Karpas-422 (cell line): ENCODE data around the gene SLC4A9. TPM values are rescaled to one million over a fixed set of nuclear protein-coding genes. Genes with fewer than 3 reads are reported as not detected.

Experiments used
- DNase-seq: peaks from one replicate; pipeline ENCODE4 v3.0.0-alpha.2; 2015
- H2AFZ ChIP-seq: fragments of 200-600 bp; sonication (generic); 2 replicates; pipeline ENCODE4 v1.6.1; 2014; ENCODE audit warnings: antibody characterized with exemption, low read length, mixed read lengths
- H3K27ac ChIP-seq: fragments of 200-600 bp; sonication (generic); 2 replicates; pipeline ENCODE4 v1.5.1; 2014; ENCODE audit warnings: mild to moderate bottlenecking, low read length, moderate library complexity
- H3K27me3 ChIP-seq: fragments of 200-600 bp; sonication (generic); 2 replicates; pipeline ENCODE4 v1.6.1; 2014; ENCODE audit warnings: low read length, mixed read lengths
- H3K36me3 ChIP-seq: fragments of 200-600 bp; sonication (generic); 2 replicates; pipeline ENCODE4 v1.6.1; 2014; ENCODE audit warnings: low read length, mixed read lengths; ENCODE audit not compliant: insufficient read depth
- H3K4me1 ChIP-seq: fragments of 200-600 bp; sonication (generic); 2 replicates; pipeline ENCODE4 v1.6.1; 2014; ENCODE audit warnings: mild to moderate bottlenecking, low read length, mixed read lengths
- H3K4me2 ChIP-seq: fragments of 200-600 bp; sonication (generic); 2 replicates; pipeline ENCODE4 v1.6.1; 2014; ENCODE audit warnings: low read length, low read depth, mild to moderate bottlenecking; ENCODE audit not compliant: poor library complexity, severe bottlenecking
- H3K4me3 ChIP-seq: fragments of 200-600 bp; sonication (generic); 2 replicates; pipeline ENCODE4 v1.5.1; 2014; ENCODE audit warnings: mild to moderate bottlenecking, antibody characterized with exemption, low read length, mixed read lengths
- H3K79me2 ChIP-seq: fragments of 200-600 bp; sonication (generic); 2 replicates; pipeline ENCODE4 v1.6.1; 2014; ENCODE audit warnings: mild to moderate bottlenecking, low read length, mixed read lengths
- H3K9ac ChIP-seq: fragments of 200-600 bp; sonication (generic); 2 replicates; pipeline ENCODE4 v1.6.0; 2014; ENCODE audit warnings: low read length
- H3K9me2 ChIP-seq: fragments of 200-600 bp; sonication (generic), shearing (Covaris generic); replicated peaks from 2 replicates; pipeline ENCODE4 v1.6.0; 2014; ENCODE audit warnings: mild to moderate bottlenecking, low read length, moderate library complexity; ENCODE audit not compliant: insufficient read depth
- H3K9me3 ChIP-seq: fragments of 300-700, 200-600 bp; sonication (generic); 2 replicates; pipeline ENCODE4 v1.6.1; 2014; ENCODE audit warnings: low read length, mixed read lengths
- H4K20me1 ChIP-seq: fragments of 200-600 bp; sonication (generic); 2 replicates; pipeline ENCODE4 v1.6.1; 2014; ENCODE audit warnings: mild to moderate bottlenecking, antibody characterized with exemption, low read length, low read depth; ENCODE audit not compliant: insufficient read depth
- total RNA-seq: library from RNA; depleted of rRNA; stranded (reverse); fragments of >200 nt; shearing (Covaris generic); gene quantifications from 2 replicates; pipeline ENCODE4 v1.2.3, GENCODE V29; 2014; ENCODE audit warnings: low replicate concordance

SLC4A9 gene
- total RNA-seq, 1 experiment from 2014 or later = not detected

DNA sequence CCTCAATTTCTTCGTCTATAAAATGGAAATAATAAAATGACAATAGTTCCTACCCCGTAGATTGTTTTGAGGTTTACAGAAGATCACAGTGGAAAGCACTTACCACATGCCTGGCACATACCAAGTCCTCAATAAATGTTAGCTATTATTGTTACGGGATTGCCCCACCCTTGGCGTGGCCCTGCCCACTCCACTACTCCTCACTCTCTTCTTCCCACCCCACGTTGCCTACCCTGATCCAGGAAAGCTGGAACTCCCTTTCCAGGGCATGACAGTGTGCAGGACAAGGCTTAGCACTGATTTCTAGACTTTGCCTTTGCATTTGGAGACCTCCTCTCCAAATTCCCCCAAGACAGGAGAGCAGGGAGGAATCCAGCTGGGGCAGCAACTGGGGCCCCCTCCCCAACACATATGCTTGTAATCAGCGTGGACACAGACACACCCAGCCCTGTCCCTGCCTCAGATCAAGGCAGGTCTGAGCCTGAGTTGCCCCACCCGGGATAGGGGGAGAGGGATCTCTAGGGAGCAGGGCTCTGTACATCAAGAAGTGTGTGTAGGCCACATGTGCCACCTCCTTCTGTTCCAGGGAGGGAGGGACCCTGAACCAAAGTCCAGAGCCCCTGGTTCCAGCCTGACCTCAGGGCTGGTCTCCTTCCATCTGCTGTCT lies 6.7 kb downstream of the SLC4A9 start:
- no peak overlapping the region for H3K4me2 ChIP-seq

DNA sequence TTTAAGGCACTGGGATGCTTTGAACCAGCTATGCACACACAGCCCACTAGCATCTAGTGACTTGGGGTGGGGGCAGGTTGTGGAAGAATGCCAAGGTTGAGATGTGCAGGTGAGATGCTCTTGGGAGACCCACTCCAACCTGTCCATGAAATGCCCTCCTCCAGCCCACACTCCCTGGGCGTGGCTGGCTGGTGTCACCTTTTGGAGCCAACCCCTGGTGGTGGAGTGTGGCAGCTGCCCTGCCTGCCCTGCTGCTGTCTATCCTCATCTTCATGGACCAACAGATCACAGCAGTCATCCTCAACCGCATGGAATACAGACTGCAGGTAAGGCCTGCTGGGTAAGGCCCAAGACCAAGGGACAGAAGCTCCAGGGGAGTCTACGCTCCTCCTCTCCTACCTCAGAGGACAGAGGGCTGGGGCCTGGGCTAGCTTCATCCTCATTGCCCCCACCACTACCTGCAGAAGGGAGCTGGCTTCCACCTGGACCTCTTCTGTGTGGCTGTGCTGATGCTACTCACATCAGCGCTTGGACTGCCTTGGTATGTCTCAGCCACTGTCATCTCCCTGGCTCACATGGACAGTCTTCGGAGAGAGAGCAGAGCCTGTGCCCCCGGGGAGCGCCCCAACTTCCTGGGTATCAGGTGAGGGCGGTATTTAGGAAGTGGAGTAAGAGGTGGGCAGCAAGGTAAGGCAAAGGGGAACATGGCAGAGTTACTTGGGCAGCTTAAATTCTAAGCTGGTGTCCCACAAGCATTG lies 7.4 kb downstream of the SLC4A9 start:
- no peak overlapping the region for H3K4me2 ChIP-seq

More for the DNA sequence above, 6.7 kb downstream of the SLC4A9 start:
- Histone ChIP-seq H3K27ac (no peak overlapping the region), H3K4me1 (peaks cover 3% of the 10 kb centered on the region), H3K27me3 (no peaks in the 10 kb centered on the region), H4K20me1 (no peaks in the 10 kb centered on the region), H3K9me2 (no peaks in the 10 kb centered on the region), H3K4me3 (no peak overlapping the region), H3K79me2 (no peaks in the 10 kb centered on the region), H3K9ac (no peak overlapping the region), H2AFZ (no peak overlapping the region), H3K36me3 (no peaks in the 10 kb centered on the region), H3K9me3 (no peaks in the 10 kb centered on the region)
- no peak for DNase-seq

DNA sequence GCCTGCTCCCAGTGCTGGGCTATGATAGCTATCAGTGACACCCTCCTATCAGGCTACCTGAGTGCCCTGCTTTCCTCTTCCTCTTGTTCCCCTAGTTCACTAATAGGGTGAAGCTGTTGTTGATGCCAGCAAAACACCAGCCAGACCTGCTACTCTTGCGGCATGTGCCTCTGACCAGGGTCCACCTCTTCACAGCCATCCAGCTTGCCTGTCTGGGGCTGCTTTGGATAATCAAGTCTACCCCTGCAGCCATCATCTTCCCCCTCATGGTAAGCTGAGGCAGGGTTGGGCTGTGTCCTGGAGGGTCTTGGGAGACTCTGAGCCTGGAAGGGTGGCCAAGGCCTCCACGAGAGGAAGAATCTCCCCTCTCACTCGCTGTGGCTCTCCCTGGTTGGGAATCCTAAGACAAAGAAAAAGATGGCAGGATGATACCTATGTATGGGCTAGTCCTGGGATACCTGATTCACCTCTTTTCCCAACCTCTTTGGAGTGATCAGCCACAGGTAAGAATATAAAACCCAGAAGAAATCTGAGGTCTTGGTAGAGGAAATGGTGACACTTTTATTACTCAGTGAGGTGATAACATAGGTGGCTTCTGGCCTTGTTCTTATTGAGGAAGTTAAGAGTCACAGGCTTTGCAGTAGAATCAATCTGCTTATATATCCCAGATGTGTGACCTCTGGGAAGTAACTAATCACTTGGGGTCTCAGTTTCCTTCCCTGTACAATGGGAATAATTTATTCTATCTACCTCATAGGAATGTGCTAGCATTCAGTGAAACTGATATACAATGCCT lies 11.6 kb downstream of the SLC4A9 start:
- no peak for DNase-seq

More for the DNA sequence above, 7.4 kb downstream of the SLC4A9 start:
- no peak overlapping the region for H2AFZ ChIP-seq
- no peak overlapping the region for H3K27ac ChIP-seq
- DNase-seq = peak; percentile 48
- H3K79me2 ChIP-seq = no peaks in the 10 kb centered on the region
- H3K9me3 ChIP-seq = no peaks in the 10 kb centered on the region
- H3K27me3 ChIP-seq = no peaks in the 10 kb centered on the region
- H4K20me1 ChIP-seq = no peaks in the 10 kb centered on the region
- H3K36me3 ChIP-seq = no peaks in the 10 kb centered on the region
- H3K4me1 ChIP-seq = peaks cover 3% of the 10 kb centered on the region
- H3K9ac ChIP-seq = no peak overlapping the region
- no peaks in the 10 kb centered on the region for H3K9me2 ChIP-seq
- H3K4me3 ChIP-seq = no peak overlapping the region

DNA sequence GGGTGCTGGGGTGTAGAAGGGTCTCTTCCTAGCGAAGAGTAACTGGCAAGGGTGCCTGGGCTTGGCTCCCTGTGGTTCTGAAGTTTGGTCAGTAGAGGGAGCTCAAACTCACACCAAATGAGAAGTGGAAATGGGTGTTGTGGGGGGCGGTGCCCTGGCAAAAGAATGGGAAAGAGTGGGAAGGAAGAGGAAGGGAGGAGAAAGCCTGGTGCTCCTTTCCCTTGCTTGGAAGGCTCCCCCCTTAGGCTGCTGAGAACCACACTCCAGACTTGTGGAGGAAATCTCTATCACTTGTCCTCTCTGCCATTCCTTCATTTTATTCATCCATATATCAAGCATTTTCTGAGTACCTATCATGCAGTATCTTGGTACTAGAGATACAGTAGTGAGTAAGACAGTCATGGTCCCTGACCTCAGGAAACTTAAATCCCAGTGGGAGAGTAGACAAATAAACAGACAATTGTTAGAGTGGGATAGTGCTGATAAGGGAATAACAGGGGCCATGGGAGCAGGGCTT lies 13.0 kb downstream of the SLC4A9 start:
- Histone ChIP-seq H2AFZ (no peak overlapping the region; the same call in 1 of the 2 replicates), H3K9me2 (no peaks in the 10 kb centered on the region)
- peak; percentile 77 for DNase-seq

More for the DNA sequence above, 11.6 kb downstream of the SLC4A9 start:
- no peaks in the 10 kb centered on the region for H3K27me3 ChIP-seq
- no peaks in the 10 kb centered on the region for H3K9me3 ChIP-seq
- no peak overlapping the region for H3K4me2 ChIP-seq
- H3K9ac ChIP-seq = no peak overlapping the region
- H3K27ac ChIP-seq = no peak overlapping the region
- no peaks in the 10 kb centered on the region for H4K20me1 ChIP-seq
- no peaks in the 10 kb centered on the region for H3K36me3 ChIP-seq
- H3K4me3 ChIP-seq = no peak overlapping the region
- H3K9me2 ChIP-seq = no peaks in the 10 kb centered on the region
- H3K79me2 ChIP-seq = no peaks in the 10 kb centered on the region
- H2AFZ ChIP-seq = no peak overlapping the region
- no peaks in the 10 kb centered on the region for H3K4me1 ChIP-seq

DNA sequence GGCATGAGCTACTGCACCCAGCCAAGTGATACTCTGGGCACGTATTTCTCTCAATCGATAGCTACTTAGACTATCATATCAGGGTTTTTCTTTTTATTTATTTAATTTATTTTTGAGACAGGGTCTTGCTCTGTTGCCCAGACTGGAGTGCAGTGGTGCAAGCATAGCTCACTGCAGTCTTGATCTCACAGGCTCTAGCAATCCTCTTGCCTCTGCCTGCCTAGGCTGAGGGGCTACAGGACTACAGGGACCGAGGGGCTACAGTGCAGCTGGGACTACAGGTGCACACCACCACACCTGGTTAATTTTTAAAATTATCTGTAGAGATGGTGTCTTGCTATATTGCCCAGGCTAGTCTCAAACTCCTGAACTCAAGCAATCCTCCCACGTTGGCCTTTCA lies 21.4 kb downstream of the SLC4A9 start:
- no peak for DNase-seq
- Histone ChIP-seq H3K36me3 (no peaks in the 10 kb centered on the region), H3K4me3 (no peak overlapping the region), H3K9me3 (no peaks in the 10 kb centered on the region), H3K9me2 (no peaks in the 10 kb centered on the region), H3K9ac (no peak overlapping the region), H2AFZ (no peak overlapping the region), H3K79me2 (no peaks in the 10 kb centered on the region), H3K27ac (no peak overlapping the region), H3K27me3 (no peaks in the 10 kb centered on the region), H3K4me1 (no peaks in the 10 kb centered on the region), H3K4me2 (no peak overlapping the region), H4K20me1 (no peaks in the 10 kb centered on the region)

More for the DNA sequence above, 13.0 kb downstream of the SLC4A9 start:
- no peak overlapping the region for H3K4me2 ChIP-seq
- H3K36me3 ChIP-seq = no peaks in the 10 kb centered on the region
- H4K20me1 ChIP-seq = no peaks in the 10 kb centered on the region
- H3K9me3 ChIP-seq = no peaks in the 10 kb centered on the region
- no peaks in the 10 kb centered on the region for H3K4me1 ChIP-seq
- H3K9ac ChIP-seq = no peak overlapping the region
- no peaks in the 10 kb centered on the region for H3K79me2 ChIP-seq
- no peak overlapping the region for H3K4me3 ChIP-seq
- no peak overlapping the region for H3K27ac ChIP-seq
- no peaks in the 10 kb centered on the region for H3K27me3 ChIP-seq

DNA sequence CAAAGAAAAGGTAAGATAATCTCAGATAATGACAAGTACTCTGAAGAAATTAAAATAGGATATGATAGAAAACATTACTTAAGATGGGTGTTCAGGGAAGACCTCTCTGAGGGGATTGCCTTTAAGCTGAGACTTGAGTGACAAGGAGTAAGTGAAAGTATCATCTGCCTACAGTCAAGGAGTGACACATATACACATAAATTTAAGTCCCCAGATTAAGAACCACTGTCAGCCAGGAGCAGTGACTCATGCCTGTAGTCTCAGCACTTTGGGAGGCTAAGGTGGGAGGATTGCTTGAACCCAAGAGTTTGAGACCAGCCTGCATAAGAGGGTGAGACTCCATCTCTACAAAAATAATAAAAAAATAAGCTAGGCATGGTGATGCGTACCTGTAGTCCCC lies 22.0 kb downstream of the SLC4A9 start:
- no peaks in the 10 kb centered on the region for H3K27me3 ChIP-seq
- H3K36me3 ChIP-seq = no peaks in the 10 kb centered on the region
- no peaks in the 10 kb centered on the region for H4K20me1 ChIP-seq
- H3K27ac ChIP-seq = no peak overlapping the region
- no peaks in the 10 kb centered on the region for H3K4me1 ChIP-seq
- no peak overlapping the region for H2AFZ ChIP-seq
- no peak overlapping the region for H3K9ac ChIP-seq
- H3K4me2 ChIP-seq = no peak overlapping the region
- no peak overlapping the region for H3K4me3 ChIP-seq
- no peaks in the 10 kb centered on the region for H3K79me2 ChIP-seq
- no peak for DNase-seq
- no peaks in the 10 kb centered on the region for H3K9me2 ChIP-seq
- no peaks in the 10 kb centered on the region for H3K9me3 ChIP-seq

DNA sequence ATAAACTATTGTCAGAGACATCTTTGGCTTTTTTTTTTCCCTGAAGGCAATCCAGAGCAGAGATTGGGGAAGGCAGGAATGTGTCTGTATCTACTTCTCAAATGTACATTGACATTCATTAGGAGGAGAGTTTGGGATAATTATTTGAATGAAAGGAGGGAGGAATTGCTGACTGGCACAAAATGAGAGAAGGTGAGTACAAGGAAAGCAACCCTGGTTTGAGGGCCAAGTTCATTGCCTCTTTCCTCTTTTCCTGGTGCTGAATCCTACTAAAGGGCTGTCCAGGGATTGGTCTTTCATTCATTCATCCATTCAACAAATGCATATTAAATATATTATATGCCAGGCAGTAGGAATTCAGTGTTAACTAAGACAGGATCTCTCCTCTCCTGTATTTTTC lies 22.9 kb downstream of the SLC4A9 start:
- no peak overlapping the region for H3K9ac ChIP-seq
- no peaks in the 10 kb centered on the region for H3K36me3 ChIP-seq
- no peak overlapping the region for H3K4me3 ChIP-seq
- H3K4me2 ChIP-seq = no peak overlapping the region
- no peaks in the 10 kb centered on the region for H3K4me1 ChIP-seq
- no peaks in the 10 kb centered on the region for H3K9me3 ChIP-seq
- no peaks in the 10 kb centered on the region for H3K79me2 ChIP-seq
- no peak overlapping the region for H3K27ac ChIP-seq
- no peak for DNase-seq
- H3K9me2 ChIP-seq = no peaks in the 10 kb centered on the region
- H2AFZ ChIP-seq = no peak overlapping the region
- H4K20me1 ChIP-seq = no peaks in the 10 kb centered on the region
- H3K27me3 ChIP-seq = no peaks in the 10 kb centered on the region

DNA sequence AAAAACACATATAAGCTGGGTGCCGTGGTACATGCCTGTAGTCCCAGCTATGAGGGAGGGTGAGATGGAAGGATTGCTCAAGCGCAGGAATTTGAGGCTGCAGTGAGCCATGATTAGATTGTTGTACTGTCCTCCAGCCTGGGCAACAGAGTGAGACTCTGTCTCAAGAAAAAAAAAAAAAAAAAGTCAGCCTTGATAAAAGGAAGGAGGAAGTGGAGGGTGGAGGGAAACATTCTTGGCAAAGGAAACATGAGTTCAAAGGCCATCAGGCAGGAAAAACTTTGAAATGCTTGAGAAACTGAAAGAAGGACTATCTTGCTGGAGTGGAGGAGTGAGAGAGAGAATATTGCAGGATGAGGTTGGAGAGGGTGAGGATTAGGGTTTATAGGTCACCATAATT lies 23.3 kb downstream of the SLC4A9 start:
- Histone ChIP-seq H3K36me3 (no peaks in the 10 kb centered on the region), H3K9ac (no peak overlapping the region), H3K4me1 (no peaks in the 10 kb centered on the region), H3K79me2 (no peaks in the 10 kb centered on the region), H3K9me2 (no peaks in the 10 kb centered on the region), H3K4me3 (no peak overlapping the region), H3K27me3 (no peaks in the 10 kb centered on the region), H2AFZ (no peak overlapping the region), H3K9me3 (no peaks in the 10 kb centered on the region), H3K27ac (no peak overlapping the region), H3K4me2 (no peak overlapping the region), H4K20me1 (no peaks in the 10 kb centered on the region)
- DNase-seq = no peak
